NB4 (cell line): ENCODE measurements around the gene LRRC31.

Experiments used
- DNase-seq: peaks from one replicate; pipeline ENCODE4 v3.0.0; 2010; ENCODE audit warnings: low read depth
- H3K4me3 ChIP-seq: one replicate; pipeline ENCODE4 v1.5.1; 2011; ENCODE audit warnings: mild to moderate bottlenecking, low read depth, low read length, moderate library complexity
- MYC ChIP-seq: IDR thresholded peaks from 2 replicates; pipeline ENCODE4 v1.6.1; 2011; ENCODE audit warnings: low read depth, low read length
- POLR2A ChIP-seq: IDR thresholded peaks from 2 replicates; pipeline ENCODE4 v1.6.1; 2011; ENCODE audit warnings: mild to moderate bottlenecking; ENCODE audit not compliant: insufficient read length; ENCODE audit errors: extremely low read depth
- TF ChIP-seq, protein P1 (sequence below): IDR thresholded peaks from 2 replicates; pipeline ENCODE4 v1.6.1; 2011; ENCODE audit warnings: low read depth, low read length
- TF ChIP-seq, protein P2 (sequence below): IDR thresholded peaks from one replicate; pipeline ENCODE4 v1.5.1; 2012; ENCODE audit warnings: low read depth, low read length

LRRC31 gene

DNA sequence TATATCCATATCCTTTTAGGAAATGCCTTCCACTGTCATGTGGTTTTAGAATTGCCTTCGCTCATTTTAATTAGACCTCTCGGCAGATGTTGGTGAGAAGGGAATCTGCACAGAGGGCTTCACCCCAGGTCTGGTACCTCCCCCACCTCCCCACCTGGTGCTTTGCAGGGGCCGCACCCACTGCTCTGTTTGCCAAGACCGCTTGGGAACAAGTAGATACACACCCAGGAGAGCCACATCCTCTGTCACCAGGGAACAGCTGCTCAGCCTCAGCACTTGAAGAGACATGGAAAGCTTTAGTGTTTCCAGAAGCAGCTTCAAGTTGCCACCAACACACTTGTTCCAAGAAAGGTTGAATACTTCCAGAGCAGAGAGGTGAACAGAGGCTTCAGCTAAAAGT lies 21.8 kb downstream of the LRRC31 start:
- TF ChIP-seq POLR2A: no peak
- H3K4me3 ChIP-seq: no peak overlapping the region
- no peak for DNase-seq

DNA sequence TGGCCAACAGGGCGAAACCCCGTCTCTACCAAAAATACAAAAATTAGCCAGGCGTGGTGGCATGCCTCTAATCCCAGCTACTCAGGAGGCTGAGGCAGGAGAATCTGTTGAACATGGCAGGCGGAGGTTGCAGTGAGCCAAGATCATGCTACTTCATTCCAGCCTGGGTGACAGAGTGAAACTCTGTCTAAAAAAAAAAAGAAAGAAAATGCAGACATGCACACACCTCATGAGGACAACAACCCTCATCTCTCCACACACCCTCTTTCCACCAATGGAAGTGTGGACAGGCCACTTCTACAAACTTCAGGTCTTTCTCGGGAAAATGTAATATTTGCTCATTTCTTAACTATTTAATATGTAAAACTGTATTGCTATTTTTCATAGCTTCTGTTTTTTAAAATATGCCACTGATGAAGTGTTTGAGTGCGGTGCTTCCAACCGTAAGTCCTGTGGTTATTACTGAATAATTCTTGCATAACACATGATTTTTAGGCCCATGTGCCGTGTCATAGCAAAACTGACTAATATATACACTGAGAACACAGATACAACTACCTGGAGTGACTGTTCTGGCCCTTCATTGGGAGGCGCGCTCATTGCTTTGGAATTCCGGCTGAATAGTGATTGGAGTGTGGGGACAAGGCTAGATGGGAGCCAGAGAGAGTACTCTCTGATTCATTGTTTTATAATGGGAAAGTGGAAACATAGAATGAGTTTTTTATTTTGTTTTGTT lies 23.1 kb downstream of the LRRC31 start:
- TF ChIP-seq POLR2A: no peak
- TF ChIP-seq, protein P1, sequence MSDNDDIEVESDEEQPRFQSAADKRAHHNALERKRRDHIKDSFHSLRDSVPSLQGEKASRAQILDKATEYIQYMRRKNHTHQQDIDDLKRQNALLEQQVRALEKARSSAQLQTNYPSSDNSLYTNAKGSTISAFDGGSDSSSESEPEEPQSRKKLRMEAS: no peak
- TF ChIP-seq MYC: no peak
- TF ChIP-seq, protein P2, sequence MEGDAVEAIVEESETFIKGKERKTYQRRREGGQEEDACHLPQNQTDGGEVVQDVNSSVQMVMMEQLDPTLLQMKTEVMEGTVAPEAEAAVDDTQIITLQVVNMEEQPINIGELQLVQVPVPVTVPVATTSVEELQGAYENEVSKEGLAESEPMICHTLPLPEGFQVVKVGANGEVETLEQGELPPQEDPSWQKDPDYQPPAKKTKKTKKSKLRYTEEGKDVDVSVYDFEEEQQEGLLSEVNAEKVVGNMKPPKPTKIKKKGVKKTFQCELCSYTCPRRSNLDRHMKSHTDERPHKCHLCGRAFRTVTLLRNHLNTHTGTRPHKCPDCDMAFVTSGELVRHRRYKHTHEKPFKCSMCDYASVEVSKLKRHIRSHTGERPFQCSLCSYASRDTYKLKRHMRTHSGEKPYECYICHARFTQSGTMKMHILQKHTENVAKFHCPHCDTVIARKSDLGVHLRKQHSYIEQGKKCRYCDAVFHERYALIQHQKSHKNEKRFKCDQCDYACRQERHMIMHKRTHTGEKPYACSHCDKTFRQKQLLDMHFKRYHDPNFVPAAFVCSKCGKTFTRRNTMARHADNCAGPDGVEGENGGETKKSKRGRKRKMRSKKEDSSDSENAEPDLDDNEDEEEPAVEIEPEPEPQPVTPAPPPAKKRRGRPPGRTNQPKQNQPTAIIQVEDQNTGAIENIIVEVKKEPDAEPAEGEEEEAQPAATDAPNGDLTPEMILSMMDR: no peak
- H3K4me3 ChIP-seq: no peak overlapping the region
- no peak for DNase-seq

DNA sequence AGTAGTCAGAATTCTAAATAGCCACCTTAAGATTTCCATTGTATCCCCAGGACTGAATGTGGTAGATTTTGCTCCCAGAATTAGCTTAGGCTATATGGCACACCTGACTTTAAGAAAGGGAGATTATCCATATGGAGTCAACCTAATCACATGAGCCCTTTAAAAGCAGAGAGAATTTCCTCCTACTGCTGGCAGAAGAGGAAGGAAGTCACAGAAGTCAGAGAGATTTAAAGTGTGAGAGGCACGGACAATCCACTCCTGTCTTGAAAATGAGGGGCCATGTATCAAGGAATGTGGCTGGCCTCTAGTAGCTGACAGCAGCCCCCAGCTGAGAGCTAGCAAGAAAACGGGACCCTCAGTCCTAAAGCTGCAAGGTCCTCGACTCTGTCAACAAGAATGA lies 26.8 kb downstream of the LRRC31 start:
- DNase-seq: no peak
- TF ChIP-seq, protein P2: no peak
- TF ChIP-seq MYC: no peak
- TF ChIP-seq, protein P1: no peak
- TF ChIP-seq POLR2A: no peak
- no peak overlapping the region for H3K4me3 ChIP-seq

DNA sequence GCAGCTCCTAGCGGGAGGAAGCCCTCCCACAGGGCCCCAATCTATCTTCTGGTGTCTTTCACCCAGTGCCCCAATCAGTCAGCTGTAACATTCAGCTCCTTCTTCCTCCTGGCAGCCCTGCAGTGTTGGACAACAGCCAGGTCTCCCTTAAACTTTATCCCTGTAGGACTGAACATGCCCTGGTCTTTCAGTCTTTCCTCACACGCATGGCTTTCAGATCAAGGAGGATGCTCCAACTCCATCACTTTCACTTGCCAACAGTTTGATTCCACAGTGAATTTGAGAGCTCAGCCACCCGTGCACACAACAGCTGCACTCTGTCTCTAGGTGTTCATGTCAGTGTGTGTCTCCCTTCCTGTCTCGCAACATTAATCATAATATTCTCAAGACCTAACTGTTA lies 28.6 kb downstream of the LRRC31 start:
- no peak overlapping the region for H3K4me3 ChIP-seq
- TF ChIP-seq, protein P2: no peak
- TF ChIP-seq MYC: no peak
- TF ChIP-seq, protein P1: no peak
- TF ChIP-seq POLR2A: no peak
- DNase-seq: no peak

DNA sequence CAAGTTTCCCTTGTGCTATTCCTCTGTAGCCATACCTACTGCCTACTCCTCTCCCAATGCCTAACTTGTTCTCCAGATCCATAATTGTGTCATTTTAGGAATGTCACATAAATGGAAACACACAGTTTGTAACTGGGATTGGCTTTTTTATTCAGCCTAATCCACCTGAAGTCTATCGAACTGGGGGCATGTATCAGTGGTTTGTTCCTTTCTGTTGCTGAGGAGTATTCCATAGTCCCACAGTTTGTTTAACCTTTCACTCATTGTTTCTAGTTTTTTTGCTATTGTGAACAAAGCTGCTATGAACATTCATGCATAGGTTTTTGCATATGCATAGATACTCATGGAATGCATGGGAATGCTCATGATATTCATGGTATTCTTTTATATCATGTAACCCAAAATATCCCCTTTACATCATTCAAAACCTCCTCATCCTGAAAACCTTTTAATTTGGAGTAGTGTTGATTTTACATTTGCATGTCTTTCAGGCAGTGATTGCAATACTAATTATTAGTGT lies 31.2 kb downstream of the LRRC31 start:
- TF ChIP-seq, protein P2: no peak
- TF ChIP-seq POLR2A: no peak
- TF ChIP-seq, protein P1: no peak
- no peak for TF ChIP-seq MYC
- no peak for DNase-seq
- no peak overlapping the region for H3K4me3 ChIP-seq

DNA sequence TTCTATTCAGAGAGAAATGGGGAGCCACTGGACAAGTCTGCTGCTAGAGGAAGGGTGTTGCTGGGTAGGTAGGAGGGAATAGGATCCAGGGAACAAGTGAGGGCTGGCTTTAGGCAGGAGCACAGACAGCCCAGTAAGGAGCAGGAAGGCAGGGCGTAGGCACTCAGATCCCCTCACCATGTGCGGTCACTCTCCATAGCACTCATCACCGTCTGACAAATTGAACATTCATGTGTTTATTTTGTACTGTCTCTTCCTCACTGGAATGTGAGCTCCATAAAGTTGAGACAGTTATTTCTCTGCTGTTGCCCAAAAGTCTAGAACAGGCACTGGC lies 32.8 kb downstream of the LRRC31 start:
- no peak for DNase-seq
- no peak overlapping the region for H3K4me3 ChIP-seq
- TF ChIP-seq POLR2A (no peak), MYC (no peak)
- TF ChIP-seq, protein P2: no peak
- TF ChIP-seq, protein P1: no peak
